Activated CD4-positive, alpha-beta T cell treated with anti-CD3 and anti-CD28 coated beads for 48 hours (primary cell): ENCODE data around the gene PDK3.

Experiments used
- DNase-seq: peaks from one replicate; pipeline ENCODE4 v3.0.0-alpha.2; 2020

Gene PDK3

DNA sequence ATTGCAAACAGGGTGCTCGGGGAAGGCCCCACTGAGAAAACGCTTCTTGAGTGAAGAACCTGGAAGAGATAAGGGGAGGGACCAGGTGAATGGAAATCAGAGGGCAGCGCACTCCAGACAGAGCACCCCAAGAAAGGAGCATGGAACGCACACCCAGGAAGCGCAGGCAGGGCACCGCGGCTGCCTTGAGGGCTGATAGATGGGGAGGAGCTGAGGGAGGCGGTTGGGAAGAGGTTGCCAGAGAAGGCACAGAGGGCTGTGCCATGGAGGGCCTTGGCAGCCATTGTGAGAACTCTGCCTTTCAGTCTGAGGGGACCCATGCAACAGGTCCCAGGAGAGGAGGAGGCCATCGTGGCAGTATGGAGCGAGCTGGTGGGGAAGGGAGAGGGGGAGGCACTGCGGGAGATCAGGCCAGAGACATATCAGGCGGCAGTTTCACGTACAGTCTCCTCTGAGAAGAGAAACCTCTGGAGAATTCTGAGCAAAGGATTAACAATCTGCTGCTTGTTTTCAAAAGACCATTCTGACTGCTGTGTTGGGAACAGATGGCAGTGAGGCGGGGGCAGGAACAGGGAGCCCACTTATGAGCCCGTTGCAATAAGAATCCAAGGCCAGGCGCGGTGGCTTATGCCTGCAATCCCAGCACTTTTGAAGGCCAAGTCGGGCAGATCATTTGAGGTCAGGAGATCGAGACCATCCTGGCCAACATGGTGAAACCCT, 98.4 kb downstream of the PDK3 start:
- no peak for DNase-seq

GRCh38 chrX:24566240-24566639, 101.2 kb downstream of the PDK3 start:
- DNase-seq: no peak

DNA sequence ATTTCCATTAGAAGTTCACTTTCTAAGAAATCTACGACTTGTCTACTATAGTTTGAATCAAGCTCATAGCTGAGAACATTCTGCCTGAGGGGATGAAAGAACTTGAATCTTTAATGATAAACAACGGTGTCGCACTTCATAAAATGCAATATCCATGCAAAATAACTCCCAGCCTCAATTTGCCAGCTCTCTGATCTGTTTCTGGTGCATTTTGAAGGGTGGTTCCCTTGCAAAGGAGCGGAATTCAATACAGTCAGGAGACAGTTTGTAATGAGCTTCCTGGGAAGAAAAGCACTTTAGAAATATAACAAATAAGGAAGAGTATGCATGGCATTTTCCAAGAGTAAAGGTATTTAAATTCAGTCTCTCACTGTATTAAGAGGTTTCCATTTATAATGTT, 102.1 kb downstream of the PDK3 start:
- DNase-seq: no peak

- no peak for DNase-seq
Observed at GRCh38 chrX:24574743-24575142, 109.7 kb downstream of the PDK3 start.

DNA sequence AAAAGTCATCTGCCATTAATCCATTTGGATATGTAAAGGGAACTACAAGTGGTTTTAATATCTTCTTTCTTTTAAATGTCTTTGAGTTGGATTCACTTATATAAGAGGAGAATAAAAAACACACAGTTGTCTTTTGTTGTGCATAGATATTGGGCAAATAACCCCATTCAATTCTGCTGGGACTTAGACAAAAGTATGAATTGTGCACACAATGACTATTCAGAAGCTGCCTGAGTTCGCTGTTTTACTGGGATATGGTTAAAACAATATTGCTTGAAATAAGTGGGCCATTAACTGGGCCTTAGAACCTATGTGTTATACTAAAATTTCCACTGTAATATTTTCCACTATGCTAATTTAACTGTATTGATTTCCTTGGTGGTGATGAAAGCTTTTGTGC, 110.4 kb downstream of the PDK3 start:
- no peak for DNase-seq

GRCh38 chrX:24577091-24577490, 112.0 kb downstream of the PDK3 start:
- no peak for DNase-seq
